ENCODE measurements around the gene FAM241B.

Gene FAM241B

GRCh38 chr10:69650589-69651261 lies 20.7 kb downstream of the FAM241B start:
- Histone ChIP-seq H3K4me1 (peaks cover 26 to 38% (median 31%) of the 10 kb centered on the region in 10 experiments), H3K4me2 (peak overlapping the region; percentile 75 to 97 (median 87)), H3K4me3 (peak overlapping the region in 4 of 10 experiments; percentile 5 to 41 (median 24); a peak in 4 of 20 replicates), H3K9me3 (replicated peaks in 1 of 11) (peaks cover 17 to 23% (median 20%) of the 10 kb centered on the region in 11 experiments), H3K27me3 (no peaks in the 10 kb centered on the region), H3K9ac (peak overlapping the region in 5 of 11 experiments; percentile 5 to 45 (median 19); a peak in 6 of 22 replicates), H3K27ac (peak overlapping the region in 8 of 11 experiments; percentile 38 to 76 (median 64); a peak in 16 of 22 replicates), H4K20me1 (no peaks in the 10 kb centered on the region), H3K36me3 (peaks cover 0 to 5% (median 0%) of the 10 kb centered on the region in 11 experiments; a peak in 1 of 22 replicates)
- TF ChIP-seq Cebpa-rat (IDR thresholded peaks at IDR 0.05) = no peak

DNA sequence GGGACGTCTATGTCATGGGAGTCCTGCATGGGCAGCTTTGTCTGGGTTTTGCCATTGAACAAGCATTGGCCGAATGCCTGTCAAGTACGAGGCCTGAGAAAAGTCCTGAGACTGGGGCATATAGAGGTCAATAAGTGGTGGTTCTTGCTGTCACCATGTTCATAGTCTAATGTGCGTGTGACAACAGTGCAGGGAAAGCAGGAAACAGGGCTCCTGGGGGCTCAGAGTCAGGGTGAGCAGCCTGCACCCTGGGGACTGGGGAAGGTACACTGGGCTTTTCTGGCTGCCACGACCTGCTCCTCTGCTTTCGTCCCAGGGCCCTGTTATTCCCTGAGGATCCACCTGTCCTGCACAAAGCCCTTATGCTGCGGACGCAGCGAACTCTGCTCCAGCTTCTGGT lies 21.3 kb downstream of the FAM241B start:
- Histone ChIP-seq H3K4me2 (peak overlapping the region; percentile 75 to 97 (median 87)), H3K27me3 (no peaks in the 10 kb centered on the region)

GRCh38 chr10:69652111-69652856 lies 22.2 kb downstream of the FAM241B start:
- H4K20me1 ChIP-seq = peaks cover 0 to 2% (median 0%) of the 10 kb centered on the region in 11 experiments; a peak in 1 of 22 replicates
- no peak overlapping the region for H3K9ac ChIP-seq
- H3K4me3 ChIP-seq = no peak overlapping the region
- TF ChIP-seq Cebpa-rat (IDR thresholded peaks at IDR 0.05) = no peak
- H3K9me3 ChIP-seq (replicated peaks in 1 of 11) = peaks cover 17 to 23% (median 20%) of the 10 kb centered on the region in 11 experiments
- H3K27ac ChIP-seq = peak overlapping the region in 5 of 11 experiments; percentile 41 to 76 (median 68); a peak in 8 of 22 replicates
- H3K36me3 ChIP-seq = peaks cover 0 to 5% (median 0%) of the 10 kb centered on the region in 11 experiments; a peak in 1 of 22 replicates
- H3K4me1 ChIP-seq = peaks cover 36 to 46% (median 42%) of the 10 kb centered on the region in 10 experiments
- H3K27me3 ChIP-seq = no peaks in the 10 kb centered on the region
- H3K4me2 ChIP-seq = peak overlapping the region in 9 of 11 experiments; percentile 75 to 97 (median 88); a peak in 14 of 22 replicates

More for the DNA sequence above, 21.3 kb downstream of the FAM241B start:
- H3K4me3 ChIP-seq = peak overlapping the region in 1 of 10 experiments; percentile 41; a peak in 2 of 20 replicates
- TF ChIP-seq Cebpa-rat (IDR thresholded peaks at IDR 0.05) = no peak
- peaks cover 28 to 41% (median 34%) of the 10 kb centered on the region in 10 experiments for H3K4me1 ChIP-seq
- H3K36me3 ChIP-seq = peaks cover 0 to 5% (median 0%) of the 10 kb centered on the region in 11 experiments; a peak in 1 of 22 replicates
- peaks cover 17 to 23% (median 20%) of the 10 kb centered on the region in 11 experiments for H3K9me3 ChIP-seq (replicated peaks in 1 of 11)
- H4K20me1 ChIP-seq = no peaks in the 10 kb centered on the region
- peak overlapping the region in 8 of 11 experiments; percentile 15 to 76 (median 60); a peak in 15 of 22 replicates for H3K27ac ChIP-seq
- H3K9ac ChIP-seq = peak overlapping the region in 3 of 11 experiments; percentile 9 to 45 (median 29); a peak in 3 of 22 replicates

- Histone ChIP-seq H4K20me1 (peaks cover 0 to 7% (median 0%) of the 10 kb centered on the region in 11 experiments; a peak in 1 of 22 replicates), H3K9ac (no peak overlapping the region), H3K4me3 (no peak overlapping the region), H3K4me1 (peaks cover 37 to 49% (median 44%) of the 10 kb centered on the region in 10 experiments), H3K9me3 (replicated peaks in 1 of 11) (peaks cover 17 to 23% (median 20%) of the 10 kb centered on the region in 11 experiments), H3K27me3 (no peaks in the 10 kb centered on the region), H3K36me3 (peaks cover 0 to 5% (median 0%) of the 10 kb centered on the region in 11 experiments; a peak in 1 of 22 replicates), H3K4me2 (no peak overlapping the region), H3K27ac (peak overlapping the region in 1 of 11 experiments; percentile 68; a peak in 3 of 22 replicates)
- TF ChIP-seq Cebpa-rat (IDR thresholded peaks at IDR 0.05) = no peak
These were observed 22.8 kb downstream of the FAM241B start for GRCh38 chr10:69652857-69653199.

DNA sequence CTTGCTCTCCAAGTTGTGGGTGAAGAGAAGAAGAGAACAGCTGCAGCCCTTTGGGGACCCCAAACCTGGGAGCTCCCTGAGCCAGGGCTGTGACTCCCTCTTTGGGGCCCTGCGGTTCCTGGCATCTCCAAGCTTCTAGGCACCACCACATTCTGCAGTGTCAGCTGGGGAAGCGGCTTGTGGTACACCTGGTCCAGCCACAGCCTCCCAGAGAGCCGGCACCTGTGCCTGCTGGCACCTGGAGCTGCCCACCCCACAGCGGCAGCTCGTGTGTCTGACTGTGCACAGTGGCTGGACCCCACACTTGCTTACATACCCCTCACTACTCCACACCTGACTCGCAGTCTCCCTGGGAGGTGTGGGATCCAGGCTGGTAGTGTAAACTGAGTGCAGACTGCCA lies 23.5 kb downstream of the FAM241B start:
- H3K27ac ChIP-seq = peak overlapping the region in 1 of 11 experiments; percentile 68; a peak in 1 of 22 replicates
- no peak for TF ChIP-seq Cebpa-rat (IDR thresholded peaks at IDR 0.05)
- H4K20me1 ChIP-seq = peaks cover 0 to 7% (median 0%) of the 10 kb centered on the region in 11 experiments; a peak in 1 of 22 replicates
- H3K9ac ChIP-seq = no peak overlapping the region
- no peak overlapping the region for H3K4me2 ChIP-seq
- peaks cover 37 to 49% (median 44%) of the 10 kb centered on the region in 10 experiments for H3K4me1 ChIP-seq
- H3K36me3 ChIP-seq = peaks cover 0 to 5% (median 0%) of the 10 kb centered on the region in 11 experiments; a peak in 1 of 22 replicates
- H3K27me3 ChIP-seq = no peaks in the 10 kb centered on the region
- H3K9me3 ChIP-seq (replicated peaks in 1 of 11) = peaks cover 17 to 23% (median 20%) of the 10 kb centered on the region in 11 experiments
- H3K4me3 ChIP-seq = no peak overlapping the region

DNA sequence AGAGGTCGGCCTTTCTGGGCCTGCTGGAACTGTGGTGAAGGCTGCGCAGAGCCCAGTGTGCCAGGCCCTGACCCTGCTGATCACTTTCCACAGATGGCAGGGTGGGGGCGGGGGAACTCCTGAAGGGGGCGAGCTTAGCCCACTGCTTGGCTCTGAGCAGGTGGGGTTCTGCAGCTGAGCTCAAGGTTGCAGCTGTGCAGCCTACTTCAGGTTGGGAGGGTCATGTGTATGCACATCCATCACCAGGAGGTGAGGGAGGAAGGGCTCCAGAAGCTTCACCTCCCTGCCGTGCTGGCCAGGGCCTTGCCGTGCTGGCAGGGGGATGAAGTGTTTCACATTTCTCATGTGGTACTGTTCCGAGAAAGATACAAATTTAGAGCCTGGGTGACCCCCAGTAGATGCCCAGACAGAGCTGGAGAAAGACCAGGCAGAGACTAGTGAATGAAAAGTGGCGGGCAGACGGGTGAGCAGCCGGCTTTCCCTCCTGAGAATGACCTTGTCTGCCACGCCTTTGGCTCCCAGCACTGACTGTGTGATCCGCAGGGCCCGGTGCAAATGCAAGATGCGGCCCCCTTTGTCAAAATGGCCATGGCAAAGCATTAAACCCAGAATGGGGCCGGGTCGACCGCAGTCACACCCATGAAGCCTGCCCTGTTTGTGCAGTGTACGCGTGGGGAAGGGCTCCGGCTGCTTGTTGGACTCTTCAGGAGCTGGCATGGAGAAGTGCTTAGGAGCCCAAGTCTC lies 25.2 kb downstream of the FAM241B start:
- H3K4me1 ChIP-seq = peaks cover 25 to 39% (median 34%) of the 10 kb centered on the region in 10 experiments
- no peak for TF ChIP-seq Cebpa-rat (IDR thresholded peaks at IDR 0.05)
- H3K27me3 ChIP-seq = peaks cover 0 to 5% (median 0%) of the 10 kb centered on the region in 11 experiments; a peak in 1 of 22 replicates
- no peak overlapping the region for H3K4me2 ChIP-seq
- H3K36me3 ChIP-seq = peaks cover 0 to 5% (median 0%) of the 10 kb centered on the region in 11 experiments; a peak in 1 of 22 replicates
- H3K4me3 ChIP-seq = no peak overlapping the region
- H3K9ac ChIP-seq = no peak overlapping the region
- H3K9me3 ChIP-seq (replicated peaks in 1 of 11) = peaks cover 17 to 23% (median 20%) of the 10 kb centered on the region in 11 experiments
- peaks cover 0 to 7% (median 0%) of the 10 kb centered on the region in 11 experiments; a peak in 2 of 22 replicates for H4K20me1 ChIP-seq
- H3K27ac ChIP-seq = no peak overlapping the region

- H3K9me3 ChIP-seq (replicated peaks in 1 of 11) = peaks cover 17 to 23% (median 20%) of the 10 kb centered on the region in 11 experiments
- peaks cover 0 to 5% (median 0%) of the 10 kb centered on the region in 11 experiments; a peak in 1 of 22 replicates for H3K27me3 ChIP-seq
- peaks cover 0 to 5% (median 0%) of the 10 kb centered on the region in 11 experiments; a peak in 1 of 22 replicates for H3K36me3 ChIP-seq
- TF ChIP-seq Cebpa-rat (IDR thresholded peaks at IDR 0.05) = no peak
- H3K4me3 ChIP-seq = no peak overlapping the region
- H3K4me2 ChIP-seq = peak overlapping the region in 9 of 11 experiments; percentile 17 to 58 (median 41); a peak in 10 of 22 replicates
- H3K27ac ChIP-seq = no peak overlapping the region
- no peak overlapping the region for H3K9ac ChIP-seq
- peaks cover 18 to 38% (median 30%) of the 10 kb centered on the region in 10 experiments for H3K4me1 ChIP-seq
- peaks cover 0 to 7% (median 0%) of the 10 kb centered on the region in 11 experiments; a peak in 2 of 22 replicates for H4K20me1 ChIP-seq
These were observed 26.0 kb downstream of the FAM241B start for GRCh38 chr10:69655868-69656555.
